Endometrial microvascular endothelial cells (primary cell): Measurements from ENCODE around the gene SF1. TPM values are rescaled to one million over a fixed set of nuclear protein-coding genes. Genes with fewer than 3 reads are reported as not detected.

Source experiments
- in situ Hi-C: cut with HindIII; loops from 2 replicates; pipeline ENCODE4 v1.10.0; 2017; ENCODE audit warnings: low sequenced_read_pairs, low pct_unique_long_range_greater_than_20kb; ENCODE audit errors: inconsistent ontology term
- total RNA-seq: library from RNA; depleted of rRNA; stranded (reverse); fragments of >200 nt; gene quantifications from one replicate; pipeline ENCODE4 v1.2.3, GENCODE V29; 2015; ENCODE audit errors: inconsistent ontology term

Gene SF1
- total RNA-seq, 1 donor from 2014 or later, result 167 TPM

- in situ Hi-C loops, result no loop called here
Observed at GRCh38 chr11:64765851-64766665, 12.3 kb downstream of the SF1 start.

GRCh38 chr11:64765291-64765850 lies 13.0 kb downstream of the SF1 start:
- in situ Hi-C loops, result no loop called here

GRCh38 chr11:64764753-64765152 lies 13.6 kb downstream of the SF1 start:
- in situ Hi-C loops, result no loop called here

GRCh38 chr11:64764040-64764611 lies 14.2 kb downstream of the SF1 start:
- in situ Hi-C loops, result no loop called here

GRCh38 chr11:64763526-64764039 lies 14.8 kb downstream of the SF1 start:
- in situ Hi-C loops, result no loop called here

- in situ Hi-C loops, result no loop called here
Observed at GRCh38 chr11:64762674-64763525, 15.4 kb downstream of the SF1 start.

- in situ Hi-C loops, result no loop called here
Observed at GRCh38 chr11:64762277-64762673, 16.1 kb downstream of the SF1 start.

GRCh38 chr11:64760759-64761420 lies 17.5 kb downstream of the SF1 start:
- in situ Hi-C loops, result no loop called here

- in situ Hi-C loops, result no loop called here
Observed at GRCh38 chr11:64759722-64760719, 18.3 kb downstream of the SF1 start, which contains the start of gene PYGM. PYGM (minus strand) TSS chr11:64759974; CDS start chr11:64759898, 76 bp downstream.

GRCh38 chr11:64759131-64759721 lies 19.1 kb downstream of the SF1 start:
- in situ Hi-C loops, result no loop called here

- in situ Hi-C loops, result no loop called here
Observed at GRCh38 chr11:64758330-64759079, 19.8 kb downstream of the SF1 start.

GRCh38 chr11:64757549-64758329 lies 20.6 kb downstream of the SF1 start:
- in situ Hi-C loops, result no loop called here

GRCh38 chr11:64755681-64756361 lies 22.5 kb downstream of the SF1 start:
- in situ Hi-C loops, result no loop called here

GRCh38 chr11:64754919-64755662 lies 23.3 kb downstream of the SF1 start:
- in situ Hi-C loops, result no loop called here
